ENCODE data around the gene PPIA.
"Not testable (repeated sequence)": the region's sequence is repeated elsewhere in the genome, so short reads cannot be mapped to it uniquely, and the experiment has no call there.

The PPIA gene

DNA sequence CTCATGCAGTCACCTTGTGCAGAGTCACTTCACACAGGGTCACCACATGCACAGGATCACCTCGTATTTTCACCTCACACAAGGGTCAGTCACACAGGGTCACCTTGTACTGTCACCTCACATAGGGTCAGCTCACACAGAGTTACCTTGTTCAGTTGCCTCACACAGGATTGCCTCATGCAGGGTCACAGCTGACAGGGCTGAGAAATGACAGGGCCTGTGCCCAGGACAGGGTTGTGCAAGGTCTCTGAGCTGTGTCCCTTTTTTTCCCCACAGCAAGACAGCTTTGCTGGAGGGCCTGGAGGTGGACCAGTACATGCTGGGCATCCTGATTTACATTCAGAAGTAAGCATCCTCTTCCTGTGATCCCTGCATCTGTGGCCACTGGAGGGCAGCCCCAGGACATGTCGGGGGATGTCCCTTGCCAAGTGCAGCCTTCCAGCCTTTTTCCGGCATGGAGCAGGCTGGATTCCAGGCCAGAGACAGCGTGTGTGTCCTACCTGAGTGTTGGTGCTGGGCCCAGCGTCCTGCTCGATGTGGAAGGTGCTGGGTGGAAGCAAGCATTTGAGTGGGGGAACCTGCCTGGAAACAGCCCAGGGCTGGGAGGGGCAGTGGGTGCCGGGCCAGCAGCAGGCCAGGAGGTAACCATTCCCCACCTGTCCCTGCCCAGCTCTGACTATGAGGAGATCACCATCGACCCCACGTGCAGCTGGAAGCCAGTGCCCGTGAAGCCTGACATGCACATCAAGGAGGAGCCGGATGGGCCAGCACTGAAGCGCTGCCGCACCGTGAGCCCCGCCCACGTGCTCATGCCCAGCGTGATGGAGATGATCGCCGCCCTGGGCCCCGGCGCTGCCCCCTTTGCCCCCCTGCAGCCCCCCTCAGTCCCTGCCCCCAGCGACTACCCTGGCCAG is 31.6 kb upstream of the PPIA start:
- no peak for DNase-seq

DNA sequence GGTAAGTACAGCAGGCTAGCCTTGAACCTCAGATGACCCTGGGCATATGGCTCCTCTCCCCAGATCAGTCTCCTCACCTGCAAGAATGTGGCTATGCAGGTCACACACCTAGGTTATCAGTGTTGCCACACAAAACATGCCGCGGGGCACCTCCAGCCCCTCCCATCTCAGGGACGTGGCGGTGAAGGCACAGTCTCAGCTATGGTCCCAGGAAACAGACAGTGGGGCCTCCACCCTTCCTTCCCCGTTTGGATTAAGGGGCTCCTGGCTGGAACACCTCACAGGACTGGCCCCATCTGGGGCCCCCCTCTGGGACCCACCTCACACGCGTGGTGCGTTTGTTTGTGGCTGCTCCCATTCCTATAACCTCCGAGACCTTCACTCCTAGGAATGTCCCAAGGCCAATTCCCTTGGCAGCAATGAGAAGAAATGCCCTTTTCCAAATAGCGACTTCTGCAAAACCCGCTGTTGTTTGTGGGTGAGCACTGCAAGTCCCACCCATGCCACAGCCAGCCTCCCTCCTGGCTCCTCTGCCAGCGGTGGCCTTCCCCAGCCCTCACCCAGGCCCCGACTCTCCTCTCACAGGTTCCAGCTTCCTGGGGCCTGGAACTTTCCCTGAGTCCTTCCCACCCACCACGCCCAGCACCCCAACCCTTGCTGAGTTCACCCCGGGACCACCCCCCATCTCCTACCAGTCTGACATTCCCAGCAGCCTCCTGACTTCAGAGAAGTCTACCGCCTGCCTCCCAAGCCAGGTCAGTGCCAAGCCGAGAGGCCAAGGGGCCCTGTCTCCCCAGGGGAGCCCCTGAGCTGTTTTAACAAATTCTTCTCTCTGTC is 30.7 kb upstream of the PPIA start:
- DNase-seq: no peak

DNA sequence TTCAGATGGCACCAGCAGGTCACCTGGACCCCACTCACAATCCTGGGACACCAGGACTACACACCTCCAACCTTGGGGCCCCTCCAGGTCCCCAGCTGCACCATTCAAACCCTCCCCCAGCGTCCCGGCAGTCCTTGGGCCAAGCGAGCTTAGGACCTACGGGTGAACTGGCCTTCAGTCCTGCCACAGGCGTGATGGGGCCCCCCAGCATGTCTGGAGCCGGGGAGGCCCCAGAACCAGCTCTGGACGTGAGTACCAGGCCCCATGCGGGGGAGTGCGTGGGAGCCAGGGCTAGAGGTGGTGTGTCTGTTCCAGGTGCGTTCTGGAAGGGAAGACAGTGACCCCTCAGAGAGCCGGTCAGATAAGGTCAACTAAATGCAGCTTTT is 30.1 kb upstream of the PPIA start:
- DNase-seq: no peak

DNA sequence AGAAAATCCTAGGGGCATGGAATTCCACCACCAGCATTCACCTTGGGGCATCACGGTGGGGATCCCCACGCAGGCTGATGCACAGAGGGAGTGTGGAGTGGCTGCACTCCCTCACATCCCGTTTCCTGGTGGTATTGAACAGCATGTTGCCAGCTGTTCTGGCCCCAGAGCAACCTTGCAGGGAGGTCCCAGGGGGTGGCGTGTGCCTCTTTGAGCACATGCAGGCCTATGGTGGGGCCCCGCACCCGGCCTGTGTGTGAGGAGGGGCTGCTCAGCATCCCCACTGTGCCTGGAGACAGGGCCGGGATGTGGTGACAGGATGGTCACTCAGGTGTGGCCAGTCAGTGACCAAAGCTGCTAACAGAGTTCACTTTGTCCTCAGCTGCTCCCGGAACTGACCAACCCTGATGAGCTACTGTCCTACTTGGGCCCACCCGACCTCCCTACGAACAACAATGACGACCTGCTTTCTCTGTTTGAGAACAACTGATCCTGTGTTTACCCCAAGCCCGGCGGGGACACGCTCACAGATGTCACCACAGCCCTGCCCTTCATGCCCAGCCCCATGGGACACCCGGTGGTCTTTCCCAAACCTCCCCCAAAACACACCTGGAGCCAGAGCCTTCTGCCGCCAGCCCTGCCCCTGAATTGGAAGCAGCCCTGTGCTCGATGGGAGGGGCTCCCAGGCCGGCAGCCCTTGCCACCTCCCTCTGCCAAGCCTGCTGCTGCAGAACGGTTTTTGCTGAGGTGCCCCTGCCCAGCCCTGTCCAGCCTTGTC is 29.2 kb upstream of the PPIA start:
- no peak for DNase-seq

DNA sequence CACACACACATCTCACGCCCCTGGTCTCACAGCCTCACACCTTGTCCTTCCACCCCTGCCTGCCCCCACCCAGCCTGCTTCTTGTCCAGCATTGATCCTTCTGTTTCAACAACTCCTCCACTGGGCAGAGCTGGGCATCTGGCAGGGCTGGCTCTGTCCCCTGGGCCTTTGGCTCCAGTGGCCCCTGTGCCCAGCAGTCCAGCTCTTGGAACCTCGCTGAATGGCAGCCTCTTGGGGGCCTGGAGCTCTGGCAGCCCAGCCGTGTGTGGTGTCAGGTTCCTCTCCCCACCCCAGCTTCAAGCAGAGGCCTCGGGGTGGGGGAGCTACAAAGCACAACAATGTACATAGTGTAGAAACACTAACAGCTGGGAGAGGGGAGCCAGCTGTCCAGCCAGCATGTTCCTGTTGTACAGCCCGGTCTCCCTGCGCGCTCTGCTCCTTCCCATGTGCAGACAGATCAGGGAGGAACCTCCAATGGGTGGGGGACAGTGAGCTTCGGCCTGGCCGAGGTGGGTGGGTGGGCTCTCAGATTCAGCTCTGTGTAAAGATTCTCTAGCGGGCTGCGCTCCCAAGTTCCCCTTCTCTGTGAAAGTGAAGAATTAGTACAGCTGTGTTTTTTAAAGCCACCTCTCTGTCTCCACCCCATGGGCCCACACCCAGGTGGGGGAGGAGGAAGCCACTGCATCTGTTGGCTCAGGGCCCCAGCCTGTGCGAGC is 28.4 kb upstream of the PPIA start:
- no peak for DNase-seq

DNA sequence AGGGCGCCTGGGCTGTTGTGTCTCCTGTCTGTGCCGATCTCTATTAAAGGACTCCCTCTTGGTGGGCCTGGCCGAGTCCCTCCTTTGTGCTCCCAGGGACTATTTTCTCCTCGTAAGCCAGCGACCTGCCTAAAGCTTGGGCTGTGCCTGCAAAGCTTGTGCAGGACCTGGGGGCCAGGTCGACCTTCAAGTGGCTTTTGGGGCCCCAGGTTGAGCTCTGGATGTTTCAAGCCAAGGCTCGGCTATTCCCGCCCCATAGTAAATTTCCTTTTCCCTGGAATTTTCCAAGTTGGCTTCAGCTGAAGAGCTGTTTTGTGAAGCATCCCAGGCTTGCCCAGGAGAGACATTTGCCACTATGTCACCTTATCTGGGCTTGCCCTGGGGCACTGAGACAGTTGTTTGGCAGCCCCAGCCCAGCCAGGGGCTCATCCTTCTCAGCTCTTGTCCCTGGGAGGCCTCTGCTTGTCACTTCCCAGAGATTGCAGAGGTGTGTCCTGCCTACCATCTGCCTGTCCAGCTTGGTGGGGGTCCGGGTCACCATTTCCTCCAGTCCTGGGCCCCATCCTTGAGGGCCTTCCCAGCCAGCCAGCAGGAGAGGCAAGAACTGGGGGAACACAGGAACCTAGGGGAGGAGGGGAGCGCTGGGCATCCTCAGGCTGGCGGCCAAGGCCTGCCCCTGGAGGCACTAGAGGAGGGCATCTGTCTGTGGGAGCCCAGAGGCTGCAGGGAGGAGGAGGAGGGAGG is 27.7 kb upstream of the PPIA start:
- no peak for DNase-seq

DNA sequence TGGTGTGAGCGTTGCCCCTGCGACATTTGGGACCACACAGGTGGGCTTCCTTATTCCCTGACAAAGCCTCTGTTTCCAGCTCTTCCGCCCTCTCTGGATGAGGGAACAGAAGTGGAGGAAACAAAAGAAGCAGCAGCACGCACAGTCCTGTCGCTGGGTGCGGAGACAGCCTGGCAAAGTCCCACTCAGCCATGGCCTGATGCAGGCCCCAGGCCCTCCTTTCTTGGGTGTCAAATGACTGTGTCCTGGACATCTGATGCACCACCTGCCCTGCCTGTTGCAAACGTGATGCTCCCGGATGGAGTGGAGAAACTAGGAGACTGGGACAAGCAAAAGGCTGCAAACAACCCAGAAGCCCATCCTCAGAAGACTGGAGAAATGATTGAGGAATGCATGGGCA is 27.1 kb upstream of the PPIA start:
- DNase-seq: no peak

DNA sequence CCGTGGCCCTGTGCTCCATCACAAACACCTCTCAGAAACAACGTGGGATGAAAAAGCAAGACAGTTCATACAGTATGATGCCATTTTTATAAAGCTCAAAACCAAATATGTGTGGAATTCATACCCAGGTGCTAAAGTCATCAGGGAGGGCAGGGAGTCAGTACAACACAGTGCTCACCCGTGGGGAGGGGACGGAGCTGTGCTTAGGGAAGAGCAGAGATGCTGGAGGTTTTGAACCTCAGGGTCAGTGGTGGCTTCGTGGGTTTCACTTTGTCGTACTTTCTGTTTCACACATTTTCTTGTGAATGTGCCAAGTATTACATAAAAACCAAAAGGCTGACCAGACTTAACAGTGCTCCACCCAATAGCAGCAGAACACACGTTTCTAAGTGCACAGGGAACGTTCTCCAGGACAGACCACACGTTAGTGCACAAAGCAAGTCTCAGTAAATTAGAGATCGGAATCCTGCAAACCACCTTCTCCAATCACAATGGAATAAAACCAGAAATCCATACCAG is 26.6 kb upstream of the PPIA start:
- DNase-seq: peak; percentile 66

DNA sequence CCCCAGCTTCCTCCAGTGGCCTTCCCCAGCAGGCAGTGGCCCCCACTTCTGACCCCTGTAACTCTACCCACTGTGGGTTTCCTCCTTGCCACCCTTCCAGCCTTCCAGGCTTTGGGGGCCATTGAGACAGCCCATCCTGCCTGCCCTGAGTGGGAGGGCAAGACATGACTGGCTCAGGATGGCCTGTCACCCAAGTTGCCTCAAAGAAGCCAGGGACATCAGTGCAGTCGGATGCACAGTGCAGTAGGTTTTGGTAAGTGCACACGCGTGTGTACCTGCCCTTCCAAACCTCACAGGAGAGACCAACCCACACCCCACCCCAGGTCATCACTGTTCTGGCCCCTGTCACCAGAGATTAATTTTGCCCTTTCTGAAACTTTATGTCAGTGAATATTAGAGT is 25.1 kb upstream of the PPIA start:
- DNase-seq: no peak

DNA sequence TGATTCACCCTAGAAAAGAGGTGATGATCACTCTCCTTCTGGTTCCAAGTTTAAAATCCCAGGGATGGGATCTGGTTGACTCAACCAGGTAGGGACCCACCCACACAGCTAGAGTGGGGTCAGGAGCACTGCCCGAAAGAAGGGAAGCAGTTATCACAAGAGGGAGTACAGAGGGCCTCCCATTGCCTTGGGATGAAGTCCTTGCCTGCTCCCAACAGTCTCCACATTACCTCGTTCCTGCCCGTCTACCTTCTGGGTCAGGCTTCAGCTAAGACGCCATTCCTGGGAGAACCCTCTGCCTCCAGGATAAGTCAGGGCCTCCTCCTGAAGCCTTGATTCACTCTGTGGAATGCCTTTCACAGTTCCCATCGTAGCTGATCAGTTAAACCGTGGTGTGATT is 24.0 kb upstream of the PPIA start:
- no peak for DNase-seq

DNA sequence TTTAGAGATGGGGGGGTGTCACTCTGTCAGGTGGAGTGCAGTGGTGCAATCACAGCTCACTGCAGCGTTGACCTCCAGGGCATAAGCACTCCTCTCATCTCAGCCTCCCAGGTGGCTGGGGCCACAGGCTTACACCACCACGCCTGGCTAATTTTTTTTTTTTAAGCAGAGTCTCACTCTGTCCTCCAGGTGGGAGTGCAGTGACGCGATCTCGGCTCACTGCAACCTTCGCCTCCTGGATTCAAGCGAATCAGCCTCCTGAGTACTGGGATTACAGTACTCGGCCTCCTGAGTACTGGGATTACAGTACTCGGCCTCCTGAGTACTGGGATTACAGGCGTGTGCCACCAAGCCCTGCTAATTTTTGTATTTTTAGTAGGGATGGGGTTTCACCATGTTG is 23.6 kb upstream of the PPIA start:
- no peak for DNase-seq

DNA sequence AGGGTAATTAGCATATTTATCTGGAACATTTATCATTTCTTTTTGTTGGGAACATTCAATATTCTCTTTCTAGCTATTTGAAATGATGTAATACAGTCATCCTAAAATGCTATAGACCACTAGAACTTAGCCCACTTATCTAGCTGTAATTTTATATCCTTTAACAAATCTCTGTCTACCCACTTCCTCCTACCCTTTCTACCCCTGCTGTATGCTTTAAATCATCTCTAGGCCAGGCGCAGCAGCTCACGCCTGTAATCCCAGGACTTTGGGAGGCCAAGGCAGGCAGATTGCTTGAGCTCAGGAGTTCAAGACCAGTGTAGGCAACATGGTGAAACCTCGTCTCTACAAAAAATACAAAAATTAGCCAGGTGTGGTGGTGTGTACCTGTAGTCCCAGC is 22.0 kb upstream of the PPIA start:
- not testable (repeated sequence) for DNase-seq

DNA sequence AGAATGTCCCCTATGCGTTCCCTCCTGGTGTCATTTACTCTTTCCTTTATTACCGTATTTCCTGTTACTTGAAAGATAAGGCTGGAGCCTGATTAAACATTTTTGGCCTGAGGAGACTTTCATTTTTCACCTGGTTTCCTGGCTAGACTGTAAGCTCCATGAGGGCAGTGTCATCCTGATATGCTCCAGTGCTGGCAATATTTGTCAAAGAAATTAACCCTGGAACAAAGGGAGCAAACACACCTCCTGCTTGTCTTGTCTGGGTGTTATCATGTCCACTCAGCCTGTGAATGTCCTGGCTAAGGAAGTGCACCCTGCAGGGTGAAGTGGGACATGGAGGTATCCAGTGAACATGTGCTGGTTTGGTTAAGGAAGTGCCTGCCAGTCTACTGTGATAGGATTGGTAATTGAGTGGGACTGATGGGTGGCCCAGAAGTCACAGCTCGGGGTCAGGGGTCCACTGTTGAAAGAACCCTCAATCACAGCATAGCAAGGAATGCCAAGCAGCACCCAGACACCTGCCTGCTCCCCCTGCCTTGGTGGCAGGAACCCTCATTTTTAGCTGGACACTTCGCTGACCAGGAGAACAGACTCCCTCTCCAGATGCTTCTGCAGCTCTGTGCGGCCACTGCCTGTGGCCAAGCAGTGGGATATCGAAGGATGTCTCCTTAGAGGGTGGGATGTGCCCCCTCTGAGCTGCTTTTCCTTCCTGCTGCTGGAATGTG is 20.9 kb upstream of the PPIA start:
- DNase-seq: no peak

DNA sequence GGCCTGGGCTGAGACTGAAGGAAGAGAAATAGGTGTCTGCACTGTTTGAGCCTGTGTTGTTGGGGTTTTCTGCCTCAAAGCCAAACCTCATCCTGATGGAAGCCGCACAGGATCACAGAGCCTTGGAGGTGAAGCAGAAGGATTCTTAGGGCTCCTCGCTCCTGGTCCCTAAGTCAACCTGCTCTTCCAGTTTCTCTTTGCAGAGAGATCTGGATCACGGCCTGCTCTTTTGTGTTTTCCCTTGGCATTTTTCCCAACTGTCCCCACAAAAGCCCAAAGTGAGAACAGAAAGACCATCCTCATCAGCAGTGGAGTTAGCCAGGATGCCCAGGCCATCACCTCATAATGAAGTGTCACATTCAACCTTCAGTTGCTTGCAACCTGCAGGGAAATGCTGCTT is 20.3 kb upstream of the PPIA start:
- DNase-seq: no peak

DNA sequence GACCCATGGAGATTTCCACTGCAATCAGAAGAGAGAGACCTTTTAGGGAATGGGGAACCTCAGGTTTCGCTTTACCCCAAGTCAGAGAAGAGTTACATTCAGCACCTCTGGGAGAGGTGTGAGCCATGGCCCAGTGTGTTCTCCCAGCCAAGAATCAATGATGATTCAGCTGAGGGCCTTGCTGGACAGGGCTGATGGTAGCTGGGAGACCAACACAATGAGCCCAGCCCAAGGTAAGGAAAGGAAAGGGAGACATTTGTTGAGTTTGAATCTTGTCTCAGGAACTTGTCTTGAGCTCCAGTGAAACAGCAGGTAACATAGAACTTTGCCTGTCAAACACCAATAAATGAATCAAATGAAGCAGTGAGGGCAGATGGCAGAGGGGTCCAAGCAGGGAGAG is 14.0 kb upstream of the PPIA start:
- no peak for DNase-seq

DNA sequence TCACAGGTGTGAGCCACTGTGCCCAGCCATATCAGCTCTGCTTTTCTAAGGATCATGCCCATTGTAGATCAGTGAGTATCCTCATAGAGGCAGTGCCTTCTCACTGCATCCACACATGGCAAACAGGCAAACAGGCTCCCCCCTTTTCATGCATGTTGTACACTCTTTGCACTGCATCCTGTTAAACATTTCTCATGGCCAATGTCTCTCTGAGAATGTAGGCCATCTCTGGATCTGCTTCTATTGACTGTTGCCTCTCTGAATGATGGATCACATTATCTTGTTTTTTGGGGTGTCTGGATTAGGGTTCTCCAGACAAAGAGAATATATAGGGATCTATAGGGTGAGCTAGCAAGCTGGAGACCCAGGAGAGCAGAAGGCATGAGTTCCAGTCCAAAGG is 13.1 kb upstream of the PPIA start:
- no peak for DNase-seq

DNA sequence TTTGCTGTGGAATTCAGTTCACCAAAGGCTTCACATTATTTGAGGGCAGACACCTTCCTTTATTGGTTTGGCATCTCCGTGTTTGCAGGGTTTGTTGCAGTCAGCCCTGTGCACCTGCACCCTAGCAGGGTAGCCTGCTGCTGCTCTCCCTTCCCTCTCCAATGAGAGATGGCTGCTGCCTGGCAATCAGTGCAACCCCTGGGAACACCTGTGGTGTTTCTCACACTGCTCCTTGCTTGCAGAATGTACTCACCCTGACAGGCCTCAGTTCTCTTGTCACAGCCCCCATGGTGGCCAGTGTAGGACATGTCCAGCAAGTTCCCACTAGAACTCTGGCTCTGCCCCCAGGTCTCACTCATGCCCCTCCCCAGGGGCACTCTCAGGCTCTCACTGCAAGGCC is 12.1 kb upstream of the PPIA start:
- DNase-seq: no peak

DNA sequence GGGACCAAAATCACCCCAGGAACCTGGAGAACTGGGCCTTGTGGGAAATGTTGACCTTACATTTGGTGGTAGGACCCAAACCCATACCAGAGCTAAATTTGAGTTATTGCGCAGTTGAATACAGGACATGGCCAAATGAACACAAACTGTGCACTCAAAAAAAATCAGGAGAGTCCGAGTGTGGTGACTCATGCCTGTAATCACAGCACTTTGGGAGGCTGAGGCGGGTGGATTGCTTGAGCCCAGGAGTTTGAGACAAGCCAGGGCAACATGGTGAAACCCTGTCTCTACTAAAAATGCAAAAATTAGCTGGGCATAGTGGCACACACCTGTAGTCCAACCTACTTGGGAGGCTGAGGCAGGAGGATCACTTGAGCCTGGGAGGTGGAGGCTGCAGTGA is 11.3 kb upstream of the PPIA start:
- not testable (repeated sequence) for DNase-seq

DNA sequence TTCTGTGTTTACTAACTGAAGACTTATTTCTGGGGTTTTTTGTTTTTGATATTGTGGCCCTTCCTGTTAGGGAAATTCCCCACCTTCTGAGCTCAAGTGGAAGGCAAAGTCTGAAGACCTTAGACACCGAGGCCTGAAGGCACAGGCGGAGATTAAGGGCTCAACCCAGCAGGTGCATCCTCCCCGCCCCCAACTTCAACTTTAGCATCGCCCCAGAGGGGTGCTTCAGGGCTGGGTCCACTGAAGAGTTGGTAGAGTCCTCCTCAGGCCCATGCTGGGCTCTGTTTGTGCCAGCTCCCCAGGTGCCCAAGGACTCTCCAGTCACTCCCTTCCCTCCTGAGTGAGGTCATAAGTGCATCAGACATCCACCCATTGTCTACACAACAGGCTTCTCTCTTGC is 9.4 kb upstream of the PPIA start:
- no peak for DNase-seq

DNA sequence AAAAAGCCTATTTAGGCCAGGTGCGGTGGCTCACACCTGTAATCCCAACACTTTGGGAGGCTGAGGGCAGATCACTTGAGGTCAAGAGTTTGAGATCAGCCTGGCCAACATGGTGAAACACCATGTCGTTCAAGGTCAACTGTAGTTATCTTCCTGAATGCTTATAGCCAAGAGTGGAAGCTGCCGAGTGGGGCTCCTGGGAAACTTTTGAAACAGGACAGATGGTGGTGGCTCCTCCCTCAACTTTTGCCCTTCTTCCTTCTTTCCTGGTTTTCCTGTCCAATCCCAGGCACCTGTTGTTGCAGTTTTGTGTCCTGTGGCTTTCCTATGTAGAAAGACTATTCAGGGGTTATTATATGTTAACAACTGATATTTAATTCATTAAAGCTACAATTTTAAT is 8.7 kb upstream of the PPIA start:
- no peak for DNase-seq

DNA sequence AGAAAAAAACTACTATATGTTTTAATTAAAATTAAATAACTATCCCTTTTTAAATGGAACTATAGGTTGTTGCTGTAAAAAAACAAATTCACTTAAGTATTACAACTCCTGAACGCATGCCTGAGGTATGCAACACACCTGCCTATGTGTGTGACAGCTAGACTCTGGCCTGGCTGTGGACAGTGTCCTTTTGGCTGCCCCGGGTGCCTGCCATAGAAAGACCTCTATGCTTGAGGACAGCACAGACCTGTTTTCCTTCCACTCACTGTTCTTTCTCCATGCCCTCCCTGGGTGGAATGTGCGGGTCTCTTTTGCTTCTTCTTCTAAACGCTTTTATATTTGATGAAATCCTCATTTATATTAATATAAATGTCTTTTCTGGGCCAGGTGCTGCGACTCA is 6.5 kb upstream of the PPIA start:
- no peak for DNase-seq
